ENCODE data around the gene EHF.

EHF gene

DNA sequence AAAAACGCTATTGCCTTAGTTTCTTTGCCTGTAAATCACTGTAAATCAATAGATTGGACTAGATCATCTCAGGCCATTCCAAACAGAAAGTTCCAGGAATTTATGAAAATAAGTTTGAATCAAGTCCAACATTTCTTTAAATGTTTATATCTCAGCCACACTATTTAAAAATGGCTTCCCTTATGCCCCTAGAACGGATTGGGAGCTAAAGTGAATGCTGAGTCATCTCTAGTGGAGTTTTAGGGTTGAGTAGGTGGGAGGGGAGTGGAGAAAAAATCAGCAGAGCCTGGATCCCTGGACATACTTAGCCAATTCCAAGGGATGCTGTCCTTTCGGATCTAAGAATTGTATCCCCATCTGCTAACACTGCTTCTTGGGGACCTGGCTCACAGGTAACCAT lies 48.6 kb downstream of the EHF start:
- TF ChIP-seq, protein P1, sequence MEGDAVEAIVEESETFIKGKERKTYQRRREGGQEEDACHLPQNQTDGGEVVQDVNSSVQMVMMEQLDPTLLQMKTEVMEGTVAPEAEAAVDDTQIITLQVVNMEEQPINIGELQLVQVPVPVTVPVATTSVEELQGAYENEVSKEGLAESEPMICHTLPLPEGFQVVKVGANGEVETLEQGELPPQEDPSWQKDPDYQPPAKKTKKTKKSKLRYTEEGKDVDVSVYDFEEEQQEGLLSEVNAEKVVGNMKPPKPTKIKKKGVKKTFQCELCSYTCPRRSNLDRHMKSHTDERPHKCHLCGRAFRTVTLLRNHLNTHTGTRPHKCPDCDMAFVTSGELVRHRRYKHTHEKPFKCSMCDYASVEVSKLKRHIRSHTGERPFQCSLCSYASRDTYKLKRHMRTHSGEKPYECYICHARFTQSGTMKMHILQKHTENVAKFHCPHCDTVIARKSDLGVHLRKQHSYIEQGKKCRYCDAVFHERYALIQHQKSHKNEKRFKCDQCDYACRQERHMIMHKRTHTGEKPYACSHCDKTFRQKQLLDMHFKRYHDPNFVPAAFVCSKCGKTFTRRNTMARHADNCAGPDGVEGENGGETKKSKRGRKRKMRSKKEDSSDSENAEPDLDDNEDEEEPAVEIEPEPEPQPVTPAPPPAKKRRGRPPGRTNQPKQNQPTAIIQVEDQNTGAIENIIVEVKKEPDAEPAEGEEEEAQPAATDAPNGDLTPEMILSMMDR (IDR thresholded peaks at IDR 0.05): no peak
- no peaks in the 10 kb centered on the region for H3K4me1 ChIP-seq (ENCODE audit: control insufficient read depth in 1 of 2, insufficient read depth in 1 of 2, low read depth in 1 of 2, low read length in 1 of 2)
- H3K4me3 ChIP-seq (ENCODE audit: low read depth in 1 of 2, low read length in 1 of 2): no peak overlapping the region
- H3K27ac ChIP-seq: no peak overlapping the region
- H3K27me3 ChIP-seq: no peaks in the 10 kb centered on the region
- no peaks in the 10 kb centered on the region for H3K9me3 ChIP-seq
- no peaks in the 10 kb centered on the region for H3K36me3 ChIP-seq

DNA sequence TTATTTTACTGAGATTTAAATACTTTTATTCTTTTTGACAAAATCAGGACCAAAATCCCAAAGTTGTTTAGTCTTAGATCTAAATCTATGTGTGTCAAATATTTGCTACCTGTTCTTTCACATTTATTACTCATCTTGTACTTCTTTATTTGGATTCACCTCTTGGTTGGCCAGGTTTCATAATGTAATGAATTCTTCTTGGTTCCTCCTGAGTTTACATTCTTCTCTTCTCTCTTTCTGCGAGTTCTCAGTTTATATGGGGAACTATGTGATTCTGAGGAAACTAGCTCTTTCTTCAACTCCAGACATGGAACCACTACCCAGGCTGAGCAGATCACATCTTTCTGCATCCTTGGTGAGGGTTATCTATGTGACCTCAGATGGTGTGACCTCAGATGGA lies 50.2 kb downstream of the EHF start:
- H3K4me3 ChIP-seq (ENCODE audit: low read depth in 1 of 2, low read length in 1 of 2): no peak overlapping the region
- H3K27me3 ChIP-seq: no peaks in the 10 kb centered on the region
- H3K4me1 ChIP-seq (ENCODE audit: control insufficient read depth in 1 of 2, insufficient read depth in 1 of 2, low read depth in 1 of 2, low read length in 1 of 2): no peaks in the 10 kb centered on the region
- H3K27ac ChIP-seq: no peak overlapping the region
- TF ChIP-seq, protein P1 (IDR thresholded peaks at IDR 0.05): no peak
- H3K9me3 ChIP-seq: no peaks in the 10 kb centered on the region
- no peaks in the 10 kb centered on the region for H3K36me3 ChIP-seq

DNA sequence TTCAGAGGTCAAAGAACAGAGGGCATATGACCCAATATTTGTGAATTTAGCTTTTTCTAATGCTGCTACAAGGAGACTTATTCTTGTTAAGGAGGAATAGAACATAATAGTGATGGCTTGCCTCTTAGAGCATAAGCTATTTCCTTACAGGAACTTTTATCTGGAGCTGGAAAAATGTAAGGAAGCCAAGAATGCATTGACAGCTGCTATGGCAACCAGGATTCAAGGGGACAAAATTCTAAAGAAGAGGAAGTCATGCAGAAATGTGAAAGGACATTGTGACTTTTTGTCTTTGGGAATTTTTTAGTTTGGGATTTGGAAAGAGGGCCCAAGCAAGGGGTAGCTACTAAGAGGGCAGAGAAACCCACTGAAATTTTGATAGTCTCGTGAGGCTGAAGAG lies 51.1 kb downstream of the EHF start:
- TF ChIP-seq, protein P1 (IDR thresholded peaks at IDR 0.05): no peak
- Histone ChIP-seq H3K9me3 (no peaks in the 10 kb centered on the region), H3K4me3 (ENCODE audit: low read depth in 1 of 2, low read length in 1 of 2) (no peak overlapping the region), H3K36me3 (no peaks in the 10 kb centered on the region), H3K4me1 (ENCODE audit: control insufficient read depth in 1 of 2, insufficient read depth in 1 of 2, low read depth in 1 of 2, low read length in 1 of 2) (no peaks in the 10 kb centered on the region), H3K27ac (no peak overlapping the region), H3K27me3 (no peaks in the 10 kb centered on the region)

DNA sequence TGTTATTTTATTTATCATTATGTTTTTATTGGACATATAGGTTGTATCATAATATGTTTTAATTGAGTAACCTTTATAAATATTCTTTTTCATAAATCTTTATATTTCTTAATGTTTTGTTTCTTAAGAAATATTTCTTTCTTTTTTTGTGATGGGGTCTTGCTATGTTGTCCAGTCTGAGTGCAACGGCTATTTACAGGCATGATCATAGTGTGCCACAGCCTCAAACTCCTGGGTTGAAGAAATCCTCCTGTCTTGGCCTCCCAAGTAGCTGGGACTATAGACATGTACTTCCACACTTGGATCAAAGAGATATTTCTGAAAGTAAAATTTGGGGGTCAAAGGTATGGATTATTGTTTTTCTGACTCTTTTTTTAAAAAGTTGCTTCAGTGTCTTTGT lies 53.1 kb downstream of the EHF start:
- H3K27me3 ChIP-seq: no peaks in the 10 kb centered on the region
- H3K4me1 ChIP-seq (ENCODE audit: control insufficient read depth in 1 of 2, insufficient read depth in 1 of 2, low read depth in 1 of 2, low read length in 1 of 2): no peaks in the 10 kb centered on the region
- H3K27ac ChIP-seq: no peak overlapping the region
- H3K4me3 ChIP-seq (ENCODE audit: low read depth in 1 of 2, low read length in 1 of 2): no peak overlapping the region
- H3K9me3 ChIP-seq: no peaks in the 10 kb centered on the region
- no peaks in the 10 kb centered on the region for H3K36me3 ChIP-seq
- TF ChIP-seq, protein P1 (IDR thresholded peaks at IDR 0.05): no peak

DNA sequence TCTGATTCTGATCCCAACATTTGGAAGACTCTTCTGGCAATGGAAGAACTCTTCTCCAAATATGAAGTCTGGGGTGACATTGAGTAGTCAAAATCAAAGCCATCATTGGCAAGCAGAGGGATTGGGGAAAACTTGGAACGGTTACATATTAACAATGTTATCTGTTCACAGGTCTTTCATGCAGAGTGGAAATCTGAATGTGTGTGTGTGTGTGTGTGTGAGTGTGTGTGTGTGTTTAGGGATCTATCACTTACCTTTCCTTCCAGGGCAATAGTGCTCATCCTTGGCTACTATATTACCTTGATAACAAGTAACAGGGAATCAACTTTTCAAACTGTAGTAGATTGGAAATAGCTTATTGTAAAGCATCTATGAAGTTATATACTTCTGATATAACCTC lies 55.3 kb downstream of the EHF start:
- H3K4me3 ChIP-seq (ENCODE audit: low read depth in 1 of 2, low read length in 1 of 2): no peak overlapping the region
- TF ChIP-seq, protein P1 (IDR thresholded peaks at IDR 0.05): no peak

DNA sequence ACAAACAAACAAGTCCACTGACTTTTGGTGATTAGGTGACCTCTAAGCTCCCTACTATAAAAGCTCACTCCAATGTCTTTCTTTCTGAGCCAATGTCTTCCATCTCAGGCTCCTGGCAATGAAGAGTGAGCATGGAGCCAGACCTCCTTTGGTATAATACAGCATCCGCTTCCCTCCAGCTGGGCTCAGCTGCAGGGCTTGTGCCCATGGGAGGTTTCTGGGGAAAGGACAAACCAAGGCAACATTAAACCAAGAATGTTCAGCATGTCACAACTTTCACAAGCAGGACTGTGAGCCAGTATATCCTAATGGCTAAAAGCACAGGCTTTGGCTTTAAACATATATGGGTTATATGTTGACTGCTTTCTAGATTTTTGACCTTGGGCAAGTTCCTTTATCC lies 58.8 kb downstream of the EHF start:
- TF ChIP-seq, protein P1 (IDR thresholded peaks at IDR 0.05): no peak
- no peak overlapping the region for H3K4me3 ChIP-seq (ENCODE audit: low read depth in 1 of 2, low read length in 1 of 2)
- H3K27me3 ChIP-seq: no peaks in the 10 kb centered on the region
- no peaks in the 10 kb centered on the region for H3K9me3 ChIP-seq
- no peaks in the 10 kb centered on the region for H3K36me3 ChIP-seq
- H3K27ac ChIP-seq: no peak overlapping the region
- H3K4me1 ChIP-seq (ENCODE audit: control insufficient read depth in 1 of 2, insufficient read depth in 1 of 2, low read depth in 1 of 2, low read length in 1 of 2): no peaks in the 10 kb centered on the region

More for the DNA sequence above, 55.3 kb downstream of the EHF start:
- Histone ChIP-seq H3K4me1 (ENCODE audit: control insufficient read depth in 1 of 2, insufficient read depth in 1 of 2, low read depth in 1 of 2, low read length in 1 of 2) (no peaks in the 10 kb centered on the region), H3K36me3 (no peaks in the 10 kb centered on the region), H3K27me3 (no peaks in the 10 kb centered on the region), H3K27ac (no peak overlapping the region), H3K9me3 (no peaks in the 10 kb centered on the region)

Measured in neutrophil (primary cell).